ENCODE measurements around the gene DRD2.

The DRD2 gene

GRCh38 chr11:113487622-113488021 lies 12.4 kb upstream of the DRD2 start:
- FAIRE-seq = no peak
- no peak for DNase-seq (ENCODE audit: low spot score)

- FAIRE-seq = no peak
- no peak for DNase-seq (ENCODE audit: low spot score)
Measured at GRCh38 chr11:113484223-113484622, 9.0 kb upstream of the DRD2 start.

DNA sequence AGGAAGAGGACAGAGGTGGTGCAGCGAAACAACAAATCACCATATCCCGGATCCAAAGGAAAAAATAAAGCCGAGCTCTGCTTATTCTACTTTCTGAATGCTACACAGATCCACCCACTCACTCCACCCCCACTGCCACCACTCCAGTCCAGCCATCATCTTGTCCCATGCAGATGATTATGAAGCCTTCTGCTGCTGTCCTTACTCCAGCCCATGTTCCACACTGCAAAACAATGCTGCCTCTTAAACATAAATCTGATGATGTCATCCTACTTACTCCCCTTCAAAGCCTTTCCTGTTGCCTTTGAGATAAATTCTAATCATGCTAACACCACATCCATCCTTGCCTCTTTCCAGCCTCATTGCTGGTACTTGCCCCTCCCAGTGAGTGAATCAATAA lies 6.5 kb upstream of the DRD2 start:
- FAIRE-seq (no peak), DNase-seq (ENCODE audit: low spot score) (no peak)

- FAIRE-seq (no peak), DNase-seq (ENCODE audit: low spot score) (no peak)
Measured at GRCh38 chr11:113481226-113481625, 6.0 kb upstream of the DRD2 start.

GRCh38 chr11:113477321-113477720 lies 2.1 kb upstream of the DRD2 start:
- DNase-seq (ENCODE audit: low spot score) = no peak
- FAIRE-seq = no peak

- FAIRE-seq (no peak), DNase-seq (ENCODE audit: low spot score) (no peak)
Measured at GRCh38 chr11:113476553-113476952, 1.4 kb upstream of the DRD2 start.

- no peak for DNase-seq (ENCODE audit: low spot score)
Measured at GRCh38 chr11:113474362-113475159, 637 bp downstream of the DRD2 start.

DNA sequence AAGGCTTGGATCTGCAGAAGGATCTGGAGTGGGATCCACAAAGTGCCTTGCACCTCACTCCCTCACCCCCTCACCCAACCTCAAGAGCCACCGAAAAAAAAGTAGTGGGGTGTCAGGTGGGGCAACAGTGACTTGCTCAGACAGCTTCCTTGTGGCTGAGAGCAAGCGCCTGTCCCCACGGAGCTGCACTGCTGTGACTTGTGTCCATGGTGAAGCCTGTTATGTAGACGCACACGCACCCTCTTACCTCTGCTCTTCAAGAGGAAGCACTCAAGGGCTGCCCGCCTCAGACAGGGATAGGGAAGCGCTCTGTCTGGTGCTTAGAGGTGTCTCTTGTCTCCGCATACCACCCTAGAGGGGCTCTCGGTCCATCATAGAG lies 1.2 kb downstream of the DRD2 start:
- DNase-seq (ENCODE audit: low spot score) = no peak
- no peak for FAIRE-seq

More at GRCh38 chr11:113474362-113475159, 637 bp downstream of the DRD2 start:
- no peak for FAIRE-seq

GRCh38 chr11:113472471-113472870 lies 2.7 kb downstream of the DRD2 start:
- no peak for FAIRE-seq
- DNase-seq (ENCODE audit: low spot score) = no peak

- DNase-seq (ENCODE audit: low spot score) (no peak), FAIRE-seq (no peak)
Measured at GRCh38 chr11:113470233-113470632, 5.0 kb downstream of the DRD2 start.

- no peak for FAIRE-seq
- DNase-seq (ENCODE audit: low spot score) = no peak
Measured at GRCh38 chr11:113468726-113469345, 6.4 kb downstream of the DRD2 start.

DNA sequence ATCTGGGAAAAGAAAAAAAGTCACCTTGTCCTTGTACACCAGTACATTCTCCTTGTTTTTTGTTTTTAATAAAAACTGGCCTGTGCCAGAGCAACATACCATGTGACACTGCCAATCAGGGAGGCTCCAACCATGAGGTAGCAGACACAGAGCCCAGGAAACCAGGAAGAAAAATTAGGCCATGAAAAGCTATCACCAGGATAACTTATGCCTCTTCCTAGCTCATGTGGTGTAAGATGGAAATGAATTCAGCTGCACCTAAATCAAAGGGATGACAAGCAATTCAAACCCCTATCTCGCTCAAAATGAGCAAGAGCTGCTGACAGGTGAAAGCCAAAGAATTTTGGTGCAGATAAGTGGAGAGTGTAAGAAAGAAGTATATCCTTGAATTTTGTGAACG lies 7.7 kb downstream of the DRD2 start:
- DNase-seq (ENCODE audit: low spot score) (no peak), FAIRE-seq (no peak)

GRCh38 chr11:113465786-113466185 lies 9.4 kb downstream of the DRD2 start:
- FAIRE-seq = no peak
- no peak for DNase-seq (ENCODE audit: low spot score)

DNA sequence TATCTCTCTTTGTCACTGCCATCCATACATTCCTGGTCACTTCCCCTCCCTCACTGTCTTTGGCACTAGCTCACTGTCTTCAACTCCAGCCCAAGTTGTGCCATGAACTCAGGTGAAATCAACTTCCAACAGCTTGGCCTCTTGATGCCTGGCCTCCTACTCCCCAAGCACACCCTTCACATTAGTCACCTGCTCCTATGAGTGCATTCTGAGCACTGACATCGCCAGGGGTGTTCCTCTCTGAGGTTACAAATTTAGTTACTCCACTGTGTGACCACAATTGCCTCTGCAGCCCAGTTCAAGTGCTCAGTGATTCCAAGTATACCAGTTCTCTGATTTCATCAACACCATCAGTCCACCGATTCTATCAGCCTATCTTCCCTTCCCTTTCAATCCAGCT lies 10.8 kb downstream of the DRD2 start:
- FAIRE-seq (no peak), DNase-seq (ENCODE audit: low spot score) (no peak)

DNA sequence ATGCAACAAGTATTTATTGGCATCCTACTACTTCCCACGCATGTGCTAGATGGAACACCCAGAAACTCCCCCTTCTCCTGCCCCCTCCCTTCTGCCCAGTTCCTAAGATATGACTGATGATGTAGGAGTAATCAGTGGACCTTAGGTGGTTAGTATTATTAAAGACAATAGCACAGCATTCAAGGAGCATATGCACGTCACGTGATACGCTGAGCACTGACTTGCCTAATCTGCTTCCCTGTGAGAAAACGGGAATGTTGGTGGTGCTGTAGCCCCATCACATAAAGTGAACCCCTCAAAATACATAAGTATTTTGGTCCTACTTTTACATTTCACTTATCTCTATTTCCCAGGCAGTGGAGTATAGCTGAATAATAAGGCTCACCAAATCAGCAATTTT lies 12.4 kb downstream of the DRD2 start:
- FAIRE-seq (no peak), DNase-seq (ENCODE audit: low spot score) (no peak)

DNA sequence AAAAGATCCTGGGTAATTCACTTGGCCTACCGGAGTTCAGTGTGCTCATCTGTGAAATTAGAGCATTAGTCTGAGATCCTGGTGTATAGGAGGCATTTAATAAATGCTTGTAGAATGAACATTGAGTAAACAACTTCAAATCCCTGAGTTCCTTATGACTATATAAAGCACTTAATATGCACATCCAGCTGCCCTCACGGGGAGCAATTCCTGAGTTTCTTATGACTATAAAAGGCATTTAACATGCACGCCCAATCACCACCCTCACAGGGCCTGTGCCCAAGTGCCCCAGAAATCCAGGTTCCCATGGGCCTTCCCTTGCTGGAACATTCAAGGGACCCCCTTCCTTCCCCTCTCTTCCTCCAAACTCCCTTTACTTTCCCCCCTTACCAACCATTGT lies 13.6 kb downstream of the DRD2 start:
- FAIRE-seq = no peak
- DNase-seq (ENCODE audit: low spot score) = no peak

- DNase-seq (ENCODE audit: low spot score) (no peak), FAIRE-seq (no peak)
Measured at GRCh38 chr11:113460469-113460868, 14.7 kb downstream of the DRD2 start.

DNA sequence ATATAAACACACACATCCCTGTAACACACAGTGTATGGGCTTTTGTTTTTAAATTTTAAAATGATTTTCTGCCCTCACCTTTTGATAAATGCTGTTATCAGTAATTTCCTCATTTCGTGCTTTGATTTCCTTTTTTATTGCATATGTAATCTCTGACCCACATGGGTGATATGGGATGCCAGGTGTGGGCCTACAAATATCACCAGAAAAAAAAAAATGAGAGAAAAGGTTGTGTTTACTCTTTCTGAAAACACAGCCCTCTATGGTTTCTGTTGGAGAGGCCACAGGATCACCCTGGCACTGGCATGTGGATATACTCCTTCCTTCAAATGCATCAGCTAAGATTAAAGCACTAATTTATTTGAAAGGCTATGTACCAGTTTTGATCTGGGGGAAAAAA lies 17.0 kb downstream of the DRD2 start:
- DNase-seq (ENCODE audit: low spot score) (no peak), FAIRE-seq (no peak)

GRCh38 chr11:113457784-113458183 lies 17.4 kb downstream of the DRD2 start:
- FAIRE-seq (no peak), DNase-seq (ENCODE audit: low spot score) (no peak)

GRCh38 chr11:113454455-113454854 lies 20.7 kb downstream of the DRD2 start:
- DNase-seq (ENCODE audit: low spot score) (no peak), FAIRE-seq (no peak)

GRCh38 chr11:113449743-113450142 lies 25.5 kb downstream of the DRD2 start:
- no peak for FAIRE-seq
- DNase-seq (ENCODE audit: low spot score) = no peak

GRCh38 chr11:113448316-113448677 lies 26.9 kb downstream of the DRD2 start:
- no peak for DNase-seq (ENCODE audit: low spot score)

GRCh38 chr11:113447621-113448315 lies 27.4 kb downstream of the DRD2 start:
- FAIRE-seq (no peak), DNase-seq (ENCODE audit: low spot score) (peak; percentile 36)

More at GRCh38 chr11:113448316-113448677, 26.9 kb downstream of the DRD2 start:
- FAIRE-seq = no peak
